Measurements from ENCODE around the gene DNMBP.
"Not testable (repeated sequence)": the region's sequence is repeated elsewhere in the genome, so short reads cannot be mapped to it uniquely, and the experiment has no call there.

Gene DNMBP

DNA sequence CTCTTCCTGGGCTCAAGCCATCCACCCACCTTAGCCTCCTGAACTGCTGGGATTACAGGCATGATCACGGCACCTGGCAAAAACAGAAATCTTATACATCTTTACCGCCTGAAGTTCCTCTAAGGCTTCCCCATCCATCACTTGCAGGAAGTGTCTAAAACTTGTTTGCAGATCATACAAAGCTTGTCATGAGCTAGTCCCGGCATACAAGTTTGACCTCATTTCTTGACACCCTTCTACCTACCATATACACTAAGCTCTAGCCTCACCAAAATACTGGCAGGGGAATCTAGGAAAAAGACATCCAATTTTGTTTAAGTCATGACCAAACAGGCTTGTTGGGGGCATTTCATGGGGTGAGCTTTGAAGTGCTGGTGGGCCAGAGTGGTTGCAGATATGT lies 14.5 kb downstream of the DNMBP start:
- TF ChIP-seq, protein P1, sequence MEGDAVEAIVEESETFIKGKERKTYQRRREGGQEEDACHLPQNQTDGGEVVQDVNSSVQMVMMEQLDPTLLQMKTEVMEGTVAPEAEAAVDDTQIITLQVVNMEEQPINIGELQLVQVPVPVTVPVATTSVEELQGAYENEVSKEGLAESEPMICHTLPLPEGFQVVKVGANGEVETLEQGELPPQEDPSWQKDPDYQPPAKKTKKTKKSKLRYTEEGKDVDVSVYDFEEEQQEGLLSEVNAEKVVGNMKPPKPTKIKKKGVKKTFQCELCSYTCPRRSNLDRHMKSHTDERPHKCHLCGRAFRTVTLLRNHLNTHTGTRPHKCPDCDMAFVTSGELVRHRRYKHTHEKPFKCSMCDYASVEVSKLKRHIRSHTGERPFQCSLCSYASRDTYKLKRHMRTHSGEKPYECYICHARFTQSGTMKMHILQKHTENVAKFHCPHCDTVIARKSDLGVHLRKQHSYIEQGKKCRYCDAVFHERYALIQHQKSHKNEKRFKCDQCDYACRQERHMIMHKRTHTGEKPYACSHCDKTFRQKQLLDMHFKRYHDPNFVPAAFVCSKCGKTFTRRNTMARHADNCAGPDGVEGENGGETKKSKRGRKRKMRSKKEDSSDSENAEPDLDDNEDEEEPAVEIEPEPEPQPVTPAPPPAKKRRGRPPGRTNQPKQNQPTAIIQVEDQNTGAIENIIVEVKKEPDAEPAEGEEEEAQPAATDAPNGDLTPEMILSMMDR (IDR thresholded peaks at IDR 0.05; ENCODE audit: insufficient read depth, low read length) = no peak
- no peak for TF ChIP-seq POLR2AphosphoS5 (IDR thresholded peaks at IDR 0.05; ENCODE audit: low read depth)
- no peak for TF ChIP-seq GABPA (IDR thresholded peaks at IDR 0.05; ENCODE audit: low read depth)
- TF ChIP-seq, protein P2, sequence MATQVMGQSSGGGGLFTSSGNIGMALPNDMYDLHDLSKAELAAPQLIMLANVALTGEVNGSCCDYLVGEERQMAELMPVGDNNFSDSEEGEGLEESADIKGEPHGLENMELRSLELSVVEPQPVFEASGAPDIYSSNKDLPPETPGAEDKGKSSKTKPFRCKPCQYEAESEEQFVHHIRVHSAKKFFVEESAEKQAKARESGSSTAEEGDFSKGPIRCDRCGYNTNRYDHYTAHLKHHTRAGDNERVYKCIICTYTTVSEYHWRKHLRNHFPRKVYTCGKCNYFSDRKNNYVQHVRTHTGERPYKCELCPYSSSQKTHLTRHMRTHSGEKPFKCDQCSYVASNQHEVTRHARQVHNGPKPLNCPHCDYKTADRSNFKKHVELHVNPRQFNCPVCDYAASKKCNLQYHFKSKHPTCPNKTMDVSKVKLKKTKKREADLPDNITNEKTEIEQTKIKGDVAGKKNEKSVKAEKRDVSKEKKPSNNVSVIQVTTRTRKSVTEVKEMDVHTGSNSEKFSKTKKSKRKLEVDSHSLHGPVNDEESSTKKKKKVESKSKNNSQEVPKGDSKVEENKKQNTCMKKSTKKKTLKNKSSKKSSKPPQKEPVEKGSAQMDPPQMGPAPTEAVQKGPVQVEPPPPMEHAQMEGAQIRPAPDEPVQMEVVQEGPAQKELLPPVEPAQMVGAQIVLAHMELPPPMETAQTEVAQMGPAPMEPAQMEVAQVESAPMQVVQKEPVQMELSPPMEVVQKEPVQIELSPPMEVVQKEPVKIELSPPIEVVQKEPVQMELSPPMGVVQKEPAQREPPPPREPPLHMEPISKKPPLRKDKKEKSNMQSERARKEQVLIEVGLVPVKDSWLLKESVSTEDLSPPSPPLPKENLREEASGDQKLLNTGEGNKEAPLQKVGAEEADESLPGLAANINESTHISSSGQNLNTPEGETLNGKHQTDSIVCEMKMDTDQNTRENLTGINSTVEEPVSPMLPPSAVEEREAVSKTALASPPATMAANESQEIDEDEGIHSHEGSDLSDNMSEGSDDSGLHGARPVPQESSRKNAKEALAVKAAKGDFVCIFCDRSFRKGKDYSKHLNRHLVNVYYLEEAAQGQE (IDR thresholded peaks at IDR 0.05; ENCODE audit: insufficient replicate concordance, low read depth) = no peak
- TF ChIP-seq SPI1 (IDR thresholded peaks at IDR 0.05; ENCODE audit: borderline replicate concordance, low read depth) = no peak
- H3K27me3 ChIP-seq (ENCODE audit: insufficient read depth, poor library complexity, severe bottlenecking) = no peaks in the 10 kb centered on the region
- no peak overlapping the region for H3K4me3 ChIP-seq (replicated peaks; ENCODE audit: insufficient read depth, low read length)
- H3K27ac ChIP-seq (replicated peaks) = no peak overlapping the region
- no peak for DNase-seq (ENCODE audit: low read depth in 1 of 2, low spot score in 1 of 2)

DNA sequence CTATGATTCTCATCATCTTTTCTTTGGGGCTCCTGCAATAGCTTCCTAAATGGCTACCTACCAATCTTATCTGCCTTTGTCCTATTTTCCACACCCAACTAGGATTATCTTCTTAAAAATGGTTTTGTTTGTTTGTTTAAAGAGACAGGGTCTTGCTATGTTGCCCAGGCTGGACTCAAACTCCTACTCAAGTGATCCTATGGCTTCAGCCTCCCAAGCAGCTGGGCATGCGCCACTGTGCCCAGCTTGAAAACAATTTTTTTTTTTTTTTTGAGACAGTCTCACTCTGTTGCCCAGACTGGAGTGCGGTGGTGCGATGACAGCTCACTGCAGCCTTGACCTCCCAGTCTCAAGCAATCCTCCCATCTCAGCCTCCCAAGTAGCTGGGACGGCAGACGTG lies 14.9 kb downstream of the DNMBP start:
- H3K27ac ChIP-seq (replicated peaks) = no peak overlapping the region
- DNase-seq (ENCODE audit: low read depth in 1 of 2, low spot score in 1 of 2) = no peak
- no peak overlapping the region for H3K4me3 ChIP-seq (replicated peaks; ENCODE audit: insufficient read depth, low read length)
- no peaks in the 10 kb centered on the region for H3K27me3 ChIP-seq (ENCODE audit: insufficient read depth, poor library complexity, severe bottlenecking)
- TF ChIP-seq, protein P2 (IDR thresholded peaks at IDR 0.05; ENCODE audit: insufficient replicate concordance, low read depth) = no peak
- TF ChIP-seq GABPA (IDR thresholded peaks at IDR 0.05; ENCODE audit: low read depth) (no peak), POLR2AphosphoS5 (IDR thresholded peaks at IDR 0.05; ENCODE audit: low read depth) (no peak), SPI1 (IDR thresholded peaks at IDR 0.05; ENCODE audit: borderline replicate concordance, low read depth) (no peak)
- TF ChIP-seq, protein P1 (IDR thresholded peaks at IDR 0.05; ENCODE audit: insufficient read depth, low read length) = no peak

DNA sequence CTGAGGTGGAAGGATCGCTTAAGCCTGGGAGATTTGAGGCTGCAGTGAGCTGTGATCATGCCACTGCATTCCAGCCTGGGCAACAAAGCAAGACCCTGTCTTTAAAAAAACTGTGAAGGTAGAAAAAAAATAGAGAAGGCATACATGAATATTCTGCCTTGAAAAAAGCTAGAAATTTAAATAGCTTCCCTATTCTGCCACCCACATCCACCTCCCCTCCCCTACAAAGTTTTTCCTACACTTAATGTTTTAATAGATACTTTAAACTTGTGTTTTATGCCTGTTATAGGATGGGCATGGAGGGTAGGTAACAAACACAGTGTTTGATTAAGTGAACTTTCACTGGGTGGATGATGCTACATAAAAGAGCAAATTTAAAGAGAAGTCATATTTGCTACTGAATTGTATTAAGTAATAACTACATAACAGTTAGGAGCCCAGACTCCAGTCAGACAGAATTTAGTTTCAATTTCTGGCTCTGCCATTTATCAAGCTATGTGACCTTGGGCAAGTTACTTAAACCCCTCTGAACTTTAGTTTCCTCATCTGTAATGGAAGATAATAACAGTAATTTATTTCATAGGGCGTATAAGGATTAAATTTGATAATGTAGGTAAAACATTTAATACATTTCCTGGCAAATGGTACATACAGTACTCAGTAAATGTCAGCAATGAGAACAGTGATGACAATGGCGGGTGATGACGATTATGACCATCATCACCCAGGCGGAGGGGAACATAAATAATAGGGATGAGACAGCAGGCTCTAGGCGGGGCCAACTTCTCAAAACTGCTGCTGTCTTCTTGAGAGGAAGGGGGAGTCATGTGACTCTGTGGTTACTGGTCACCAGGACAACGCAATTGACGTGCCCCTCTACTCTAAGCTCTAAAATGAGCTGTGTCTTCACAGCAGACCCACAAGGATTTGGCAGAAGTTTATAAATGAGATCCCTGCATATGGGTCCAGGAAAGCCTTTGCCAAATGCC lies 15.8 kb downstream of the DNMBP start:
- DNase-seq (ENCODE audit: low read depth in 1 of 2, low spot score in 1 of 2) = peak; percentile 26 to 80
- Histone ChIP-seq H3K4me3 (replicated peaks; ENCODE audit: insufficient read depth, low read length) (no peak overlapping the region), H3K27ac (replicated peaks) (peak overlapping the region; percentile 26), H3K27me3 (ENCODE audit: insufficient read depth, poor library complexity, severe bottlenecking) (no peaks in the 10 kb centered on the region)
- TF ChIP-seq SPI1 (IDR thresholded peaks at IDR 0.05; ENCODE audit: borderline replicate concordance, low read depth) (peak; percentile 19; the same call in 1 of the 2 replicates), GABPA (IDR thresholded peaks at IDR 0.05; ENCODE audit: low read depth) (no peak), POLR2AphosphoS5 (IDR thresholded peaks at IDR 0.05; ENCODE audit: low read depth) (no peak)
- TF ChIP-seq, protein P1 (IDR thresholded peaks at IDR 0.05; ENCODE audit: insufficient read depth, low read length) = no peak
- TF ChIP-seq, protein P2 (IDR thresholded peaks at IDR 0.05; ENCODE audit: insufficient replicate concordance, low read depth) = no peak

DNA sequence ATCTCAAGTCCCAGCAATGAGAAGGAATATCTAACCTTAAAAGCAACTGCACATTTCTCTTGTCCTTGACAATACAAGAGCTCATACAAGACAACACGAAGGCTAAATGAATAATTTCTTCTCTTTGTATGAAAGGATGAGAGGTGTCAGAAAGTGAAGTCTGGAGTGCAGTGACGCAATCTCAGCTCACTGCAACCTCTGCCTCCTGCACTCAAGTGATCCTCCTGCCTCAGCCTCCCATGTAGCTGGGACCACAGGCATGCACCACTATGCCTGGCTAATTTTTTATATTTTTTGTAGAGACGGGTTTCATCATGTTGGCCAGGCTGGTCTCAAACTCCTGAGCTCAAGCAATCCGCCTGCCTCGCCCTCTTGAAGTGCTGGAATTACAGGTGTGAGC lies 24.1 kb downstream of the DNMBP start:
- H3K4me3 ChIP-seq (replicated peaks; ENCODE audit: insufficient read depth, low read length); H3K27me3 ChIP-seq (ENCODE audit: insufficient read depth, poor library complexity, severe bottlenecking); DNase-seq (ENCODE audit: low read depth in 1 of 2, low spot score in 1 of 2); H3K27ac ChIP-seq (replicated peaks): not testable (repeated sequence)

Measured in HL-60 (cell line).